ENCODE measurements around the gene CAMK1D. TPM values are rescaled to one million over a fixed set of nuclear protein-coding genes. Genes with fewer than 3 reads are reported as not detected.
A peak's percentile ranks its signal among the peaks of the same experiment; 100 is the strongest.
"Not testable (repeated sequence)": the region's sequence is repeated elsewhere in the genome, so short reads cannot be mapped to it uniquely, and the experiment has no call there.

CAMK1D gene
- total RNA-seq, 3 donors from 2014 or later: 20.6 to 48.5 (median 32.8) TPM

- ATAC-seq: no peak
Observed at GRCh38 chr10:12428447-12429135, 79.2 kb downstream of the CAMK1D start.

GRCh38 chr10:12430406-12430982 is 81.1 kb downstream of the CAMK1D start:
- no peak for DNase-seq
- no peaks in the 10 kb centered on the region for H3K9me3 ChIP-seq
- ATAC-seq: no peak
- no peaks in the 10 kb centered on the region for H3K36me3 ChIP-seq (ENCODE audit: low read depth)
- peaks cover 15% of the 10 kb centered on the region for H3K4me1 ChIP-seq (ENCODE audit: low read depth)
- no peak for TF ChIP-seq CTCF (IDR thresholded peaks at IDR 0.05)
- H3K4me3 ChIP-seq: no peak overlapping the region
- intact Hi-C loops (cut with DNase I, micrococcal nuclease): no loop called here

More at GRCh38 chr10:12428447-12429135, 79.2 kb downstream of the CAMK1D start:
- Histone ChIP-seq H3K4me1 (ENCODE audit: low read depth) (peaks cover 3% of the 10 kb centered on the region), H3K36me3 (ENCODE audit: low read depth) (no peaks in the 10 kb centered on the region), H3K9me3 (no peaks in the 10 kb centered on the region), H3K4me3 (no peak overlapping the region)
- DNase-seq: no peak
- intact Hi-C loops (cut with DNase I, micrococcal nuclease): no loop called here
- no peak for TF ChIP-seq CTCF (IDR thresholded peaks at IDR 0.05)

GRCh38 chr10:12431151-12432101 is 82.1 kb downstream of the CAMK1D start:
- Histone ChIP-seq H3K4me1 (ENCODE audit: low read depth) (peaks cover 15% of the 10 kb centered on the region), H3K36me3 (ENCODE audit: low read depth) (no peaks in the 10 kb centered on the region), H3K4me3 (no peak overlapping the region), H3K9me3 (no peaks in the 10 kb centered on the region)
- DNase-seq (no peak), ATAC-seq (no peak)
- intact Hi-C loops (cut with DNase I, micrococcal nuclease): no loop called here
- no peak for TF ChIP-seq CTCF (IDR thresholded peaks at IDR 0.05)

- intact Hi-C loops (cut with DNase I, micrococcal nuclease): no loop called here
- no peak for TF ChIP-seq CTCF (IDR thresholded peaks at IDR 0.05)
- Histone ChIP-seq H3K36me3 (ENCODE audit: low read depth) (no peaks in the 10 kb centered on the region), H3K4me3 (no peak overlapping the region), H3K4me1 (ENCODE audit: low read depth) (peaks cover 15% of the 10 kb centered on the region), H3K9me3 (no peaks in the 10 kb centered on the region)
- peak in 2 of 3 donors; percentile 44 to 46 for DNase-seq
- ATAC-seq: peak; percentile 85
Observed at GRCh38 chr10:12432402-12433189, 83.2 kb downstream of the CAMK1D start.

- Histone ChIP-seq H3K9me3 (no peaks in the 10 kb centered on the region), H3K36me3 (ENCODE audit: low read depth) (no peaks in the 10 kb centered on the region), H3K4me3 (no peak overlapping the region), H3K4me1 (ENCODE audit: low read depth) (peaks cover 15% of the 10 kb centered on the region)
- no peak for DNase-seq
- intact Hi-C loops (cut with DNase I, micrococcal nuclease): no loop called here
- ATAC-seq: peak; percentile 20
- no peak for TF ChIP-seq CTCF (IDR thresholded peaks at IDR 0.05)
Observed at GRCh38 chr10:12434277-12434676, 84.9 kb downstream of the CAMK1D start.

- intact Hi-C loops (cut with DNase I, micrococcal nuclease); DNase-seq; ATAC-seq: not testable (repeated sequence)
Observed at GRCh38 chr10:12434677-12435076, 85.3 kb downstream of the CAMK1D start.

More at GRCh38 chr10:12434677-12435076, 85.3 kb downstream of the CAMK1D start:
- H3K4me3 ChIP-seq; H3K9me3 ChIP-seq; H3K36me3 ChIP-seq (ENCODE audit: low read depth): not testable (repeated sequence)
- H3K4me1 ChIP-seq (ENCODE audit: low read depth): peaks cover 15% of the 10 kb centered on the region

Data from mucosa of descending colon (tissue), 3 donors.